ENCODE data around the gene SOS1.
"Not testable (repeated sequence)": the region's sequence is repeated elsewhere in the genome, so short reads cannot be mapped to it uniquely, and the experiment has no call there.

Gene SOS1

DNA sequence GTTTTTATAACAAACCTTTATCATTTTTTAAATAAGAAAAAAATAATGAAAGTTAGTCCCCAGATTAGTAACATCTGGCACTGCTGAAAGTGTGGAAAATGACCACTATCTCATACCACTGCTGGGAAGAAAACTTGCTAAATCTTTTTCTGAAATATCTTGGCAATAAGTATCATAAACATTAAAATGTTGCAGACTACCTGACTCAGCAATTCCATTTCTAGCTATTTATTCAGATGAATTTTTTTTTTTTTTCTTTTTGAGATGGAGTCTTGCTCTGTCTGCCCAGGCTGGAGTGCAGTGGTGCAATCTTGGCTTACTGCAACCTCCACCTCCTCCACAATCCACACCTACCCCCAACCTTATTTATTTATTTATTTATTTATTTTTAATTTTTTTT is 35.3 kb upstream of the SOS1 start:
- no peak for DNase-seq (ENCODE audit: low read depth)
- H3K4me3 ChIP-seq (ENCODE audit: low read depth, low read length), result no peak overlapping the region

GRCh38 chr2:39155573-39155972 is 34.7 kb upstream of the SOS1 start:
- not testable (repeated sequence) for DNase-seq (ENCODE audit: low read depth); H3K4me3 ChIP-seq (ENCODE audit: low read depth, low read length)

More for the DNA sequence above, 35.3 kb upstream of the SOS1 start:
- no peak for TF ChIP-seq MYC (IDR thresholded peaks at IDR 0.05; ENCODE audit: low read depth, low read length)
- no peak for TF ChIP-seq POLR2A (IDR thresholded peaks at IDR 0.05; ENCODE audit: extremely low read depth, insufficient read length)
- no peak for TF ChIP-seq CTCF (IDR thresholded peaks at IDR 0.05; ENCODE audit: low read depth, low read length)
- TF ChIP-seq MAX (IDR thresholded peaks at IDR 0.05; ENCODE audit: low read depth, low read length), result no peak

DNA sequence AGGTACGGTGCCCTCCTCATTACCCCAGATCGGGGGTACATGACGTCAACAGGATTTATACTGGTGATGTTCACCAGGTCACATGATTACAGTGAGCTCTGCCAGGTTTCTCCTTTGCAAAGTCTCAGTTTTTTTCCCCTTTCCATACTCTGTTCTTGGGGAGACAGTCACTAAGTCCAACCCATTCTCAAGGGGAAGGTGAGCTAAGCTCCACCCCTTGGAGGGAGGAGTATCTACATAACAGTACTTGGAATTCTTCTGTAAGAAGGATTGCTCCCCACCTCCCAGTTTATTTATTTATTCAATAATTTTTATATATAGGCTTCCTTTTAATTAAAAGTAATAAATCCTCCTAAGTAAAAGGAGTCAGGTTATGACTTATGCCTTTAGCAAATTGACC is 34.1 kb upstream of the SOS1 start:
- no peak for DNase-seq (ENCODE audit: low read depth)
- TF ChIP-seq MYC (IDR thresholded peaks at IDR 0.05; ENCODE audit: low read depth, low read length) (no peak), POLR2A (IDR thresholded peaks at IDR 0.05; ENCODE audit: extremely low read depth, insufficient read length) (no peak), MAX (IDR thresholded peaks at IDR 0.05; ENCODE audit: low read depth, low read length) (no peak), CTCF (IDR thresholded peaks at IDR 0.05; ENCODE audit: low read depth, low read length) (no peak)
- H3K4me3 ChIP-seq (ENCODE audit: low read depth, low read length), result no peak overlapping the region

DNA sequence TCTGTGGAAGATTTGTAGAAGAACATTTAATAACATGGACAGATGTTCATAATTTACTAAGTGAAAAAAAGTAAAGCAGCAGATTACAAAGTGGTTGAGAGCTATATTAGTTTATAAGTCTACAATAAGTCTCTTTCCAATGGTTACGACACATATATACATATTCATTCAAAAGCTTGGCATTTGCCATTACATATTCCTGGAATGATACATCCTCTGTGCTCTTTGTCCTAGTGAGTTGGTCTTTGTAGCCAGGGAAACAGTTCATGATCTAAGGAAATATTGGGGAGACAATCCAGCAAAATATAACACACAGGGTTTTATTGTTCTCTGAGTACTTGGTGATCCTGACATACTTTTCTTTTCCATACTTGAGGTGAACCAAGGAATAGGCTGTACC is 32.5 kb upstream of the SOS1 start:
- no peak for DNase-seq (ENCODE audit: low read depth)
- no peak overlapping the region for H3K4me3 ChIP-seq (ENCODE audit: low read depth, low read length)
- TF ChIP-seq MYC (IDR thresholded peaks at IDR 0.05; ENCODE audit: low read depth, low read length), result no peak
- no peak for TF ChIP-seq MAX (IDR thresholded peaks at IDR 0.05; ENCODE audit: low read depth, low read length)

DNA sequence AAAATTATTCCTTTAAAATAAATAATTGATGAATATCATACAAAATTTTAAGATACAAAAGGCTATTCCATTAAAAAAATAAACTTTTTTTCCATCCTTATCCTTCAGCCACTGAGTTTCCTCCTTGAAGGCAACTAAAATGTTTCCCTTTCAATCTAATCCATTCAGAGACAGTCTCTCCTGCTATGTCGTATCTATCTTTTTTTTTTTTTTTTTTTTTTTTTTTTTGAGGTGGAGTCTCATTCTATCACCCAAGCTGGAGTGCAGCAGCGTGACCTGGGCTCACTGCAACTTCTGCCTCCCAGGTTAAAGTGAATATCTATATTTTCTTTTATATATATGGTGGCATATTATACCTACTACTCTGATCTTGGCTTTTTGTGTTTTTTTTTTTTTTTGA is 31.7 kb upstream of the SOS1 start:
- TF ChIP-seq POLR2A (IDR thresholded peaks at IDR 0.05; ENCODE audit: extremely low read depth, insufficient read length) (no peak), MYC (IDR thresholded peaks at IDR 0.05; ENCODE audit: low read depth, low read length) (no peak), MAX (IDR thresholded peaks at IDR 0.05; ENCODE audit: low read depth, low read length) (no peak), CTCF (IDR thresholded peaks at IDR 0.05; ENCODE audit: low read depth, low read length) (no peak)
- no peak for DNase-seq (ENCODE audit: low read depth)
- H3K4me3 ChIP-seq (ENCODE audit: low read depth, low read length), result no peak overlapping the region

DNA sequence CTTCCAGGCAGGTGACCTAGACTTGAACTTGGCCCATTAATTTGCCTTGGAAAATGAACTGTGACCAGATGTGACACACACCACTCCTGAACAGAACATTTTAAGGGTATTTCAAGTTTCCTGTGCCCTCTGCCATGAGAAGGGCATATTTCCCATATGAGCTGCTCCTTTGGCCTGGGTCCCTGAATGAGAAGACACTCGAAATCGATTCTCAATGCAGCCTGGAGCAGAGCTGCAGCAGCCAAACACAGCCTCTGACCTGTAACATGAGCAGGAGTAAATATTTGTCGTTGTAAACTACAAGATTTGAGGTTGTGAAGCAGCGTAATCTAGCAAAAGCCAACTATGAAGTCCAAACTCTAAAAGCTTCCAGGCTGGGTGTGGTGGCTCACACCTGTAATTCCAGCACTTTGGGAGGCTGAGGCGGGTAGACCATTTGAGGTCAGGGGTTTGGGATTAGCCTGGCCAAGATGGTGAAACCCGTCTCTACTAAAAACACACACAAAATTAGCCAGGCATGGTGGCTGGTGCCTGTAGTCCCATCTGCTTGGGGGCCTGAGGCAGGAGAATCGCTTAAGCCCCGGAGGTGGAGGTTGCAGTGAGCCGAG is 30.1 kb upstream of the SOS1 start:
- no peak overlapping the region for H3K4me3 ChIP-seq (ENCODE audit: low read depth, low read length)
- TF ChIP-seq MAX (IDR thresholded peaks at IDR 0.05; ENCODE audit: low read depth, low read length) (no peak), CTCF (IDR thresholded peaks at IDR 0.05; ENCODE audit: low read depth, low read length) (no peak), MYC (IDR thresholded peaks at IDR 0.05; ENCODE audit: low read depth, low read length) (no peak), POLR2A (IDR thresholded peaks at IDR 0.05; ENCODE audit: extremely low read depth, insufficient read length) (no peak)
- DNase-seq (ENCODE audit: low read depth), result no peak

- no peak overlapping the region for H3K4me3 ChIP-seq (ENCODE audit: low read depth, low read length)
- TF ChIP-seq MYC (IDR thresholded peaks at IDR 0.05; ENCODE audit: low read depth, low read length), result no peak
- no peak for TF ChIP-seq POLR2A (IDR thresholded peaks at IDR 0.05; ENCODE audit: extremely low read depth, insufficient read length)
- no peak for TF ChIP-seq CTCF (IDR thresholded peaks at IDR 0.05; ENCODE audit: low read depth, low read length)
- TF ChIP-seq MAX (IDR thresholded peaks at IDR 0.05; ENCODE audit: low read depth, low read length), result no peak
- DNase-seq (ENCODE audit: low read depth), result no peak
These were observed 29.3 kb upstream of the SOS1 start for GRCh38 chr2:39150102-39150562.
